Thoracic aorta (tissue), 2 donors: ENCODE results near the gene OR9A2. TPM values are rescaled to one million over a fixed set of nuclear protein-coding genes. Genes with fewer than 3 reads are reported as not detected.

Experiments used
- ATAC-seq: fragments of 150-250 bp; one replicate; pipeline ENCODE4 v1.8.0; 2017; ENCODE audit warnings: low read depth; ENCODE audit not compliant: insufficient number of reproducible peaks, low FRiP score
- DNase-seq: peaks from one replicate; pipeline ENCODE4 v3.0.0-alpha.2; 2020; ENCODE audit warnings: low spot score
- H3K27ac ChIP-seq, 2 donors: fragments of 200-600 bp; sonication (generic); 1 replicate in 1 of 2; 2 replicates in 1 of 2; pipeline ENCODE4 v1.5.1; 2016; ENCODE audit warnings: mild to moderate bottlenecking in 2 of 2, moderate library complexity in 2 of 2
- H3K27me3 ChIP-seq: fragments of 200-600 bp; sonication (generic); replicated peaks from 2 replicates; pipeline ENCODE4 v1.6.0; 2016; ENCODE audit warnings: mild to moderate bottlenecking; ENCODE audit not compliant: insufficient read depth
- H3K36me3 ChIP-seq: fragments of 200-600 bp; sonication (generic); one replicate; pipeline ENCODE4 v1.5.1; 2016
- H3K4me1 ChIP-seq, 2 donors: fragments of 200-600 bp; sonication (generic); 1 replicate in 1 of 2; 2 replicates in 1 of 2; pipeline versions ENCODE4 v1.5.1 to v1.6.0; 2016; ENCODE audit warnings: low read depth in 2 of 2, mild to moderate bottlenecking in 1 of 2; ENCODE audit not compliant: control insufficient read depth in 1 of 2
- H3K4me3 ChIP-seq: fragments of 200-600 bp; sonication (generic); 2 replicates; pipeline ENCODE4 v1.5.1; 2016; ENCODE audit warnings: mild to moderate bottlenecking
- H3K9me3 ChIP-seq: fragments of 200-600 bp; sonication (generic); 2 replicates; pipeline ENCODE4 v1.5.1; 2016
- total RNA-seq, 2 donors: library from RNA; depleted of rRNA; stranded (reverse); fragments of >200 nt; gene quantifications; one replicate each; pipeline versions ENCODE4 v1.1.0 to v1.2.3, GENCODE V29; 2016
- TF ChIP-seq, protein P1 (sequence below): fragments of 200-600 bp; sonication (generic); IDR thresholded peaks from one replicate; pipeline ENCODE4 v1.5.1; 2019; ENCODE audit warnings: antibody characterized with exemption

Gene OR9A2
- total RNA-seq, 2 donors from 2014 or later, result not detected

- ATAC-seq, result no peak
- TF ChIP-seq, protein P1, sequence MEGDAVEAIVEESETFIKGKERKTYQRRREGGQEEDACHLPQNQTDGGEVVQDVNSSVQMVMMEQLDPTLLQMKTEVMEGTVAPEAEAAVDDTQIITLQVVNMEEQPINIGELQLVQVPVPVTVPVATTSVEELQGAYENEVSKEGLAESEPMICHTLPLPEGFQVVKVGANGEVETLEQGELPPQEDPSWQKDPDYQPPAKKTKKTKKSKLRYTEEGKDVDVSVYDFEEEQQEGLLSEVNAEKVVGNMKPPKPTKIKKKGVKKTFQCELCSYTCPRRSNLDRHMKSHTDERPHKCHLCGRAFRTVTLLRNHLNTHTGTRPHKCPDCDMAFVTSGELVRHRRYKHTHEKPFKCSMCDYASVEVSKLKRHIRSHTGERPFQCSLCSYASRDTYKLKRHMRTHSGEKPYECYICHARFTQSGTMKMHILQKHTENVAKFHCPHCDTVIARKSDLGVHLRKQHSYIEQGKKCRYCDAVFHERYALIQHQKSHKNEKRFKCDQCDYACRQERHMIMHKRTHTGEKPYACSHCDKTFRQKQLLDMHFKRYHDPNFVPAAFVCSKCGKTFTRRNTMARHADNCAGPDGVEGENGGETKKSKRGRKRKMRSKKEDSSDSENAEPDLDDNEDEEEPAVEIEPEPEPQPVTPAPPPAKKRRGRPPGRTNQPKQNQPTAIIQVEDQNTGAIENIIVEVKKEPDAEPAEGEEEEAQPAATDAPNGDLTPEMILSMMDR, result no peak
- Histone ChIP-seq H3K9me3 (no peaks in the 10 kb centered on the region), H3K36me3 (no peaks in the 10 kb centered on the region), H3K4me3 (no peak overlapping the region), H3K4me1 (no peaks in the 10 kb centered on the region), H3K27ac (no peak overlapping the region), H3K27me3 (no peaks in the 10 kb centered on the region)
- no peak for DNase-seq
These were observed 24.8 kb downstream of the OR9A2 start for GRCh38 chr7:143002106-143002505.

DNA sequence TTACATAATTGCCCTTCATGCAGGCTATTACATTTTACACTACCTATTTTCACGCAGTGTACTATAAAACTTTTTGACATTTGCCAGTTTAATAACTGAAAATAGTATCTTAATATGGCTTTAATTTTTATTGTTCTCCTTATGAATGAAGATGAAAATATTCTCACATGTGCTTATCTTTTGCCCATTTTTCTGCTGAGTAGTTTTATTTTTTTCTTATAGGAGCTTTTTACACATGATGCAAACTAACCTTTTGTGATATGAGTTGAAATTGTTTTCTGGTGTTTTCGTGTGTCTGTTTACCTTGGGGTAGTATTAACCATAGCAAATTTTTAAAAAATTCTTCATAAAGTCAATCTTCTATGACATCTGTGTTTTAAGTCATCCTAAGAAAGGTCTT, 26.3 kb downstream of the OR9A2 start:
- TF ChIP-seq, protein P1, result no peak
- H3K4me3 ChIP-seq, result no peak overlapping the region
- no peaks in the 10 kb centered on the region for H3K9me3 ChIP-seq
- H3K27me3 ChIP-seq, result no peaks in the 10 kb centered on the region
- H3K36me3 ChIP-seq, result no peaks in the 10 kb centered on the region
- no peak overlapping the region for H3K27ac ChIP-seq
- no peak for ATAC-seq
- no peaks in the 10 kb centered on the region for H3K4me1 ChIP-seq
- DNase-seq, result no peak

DNA sequence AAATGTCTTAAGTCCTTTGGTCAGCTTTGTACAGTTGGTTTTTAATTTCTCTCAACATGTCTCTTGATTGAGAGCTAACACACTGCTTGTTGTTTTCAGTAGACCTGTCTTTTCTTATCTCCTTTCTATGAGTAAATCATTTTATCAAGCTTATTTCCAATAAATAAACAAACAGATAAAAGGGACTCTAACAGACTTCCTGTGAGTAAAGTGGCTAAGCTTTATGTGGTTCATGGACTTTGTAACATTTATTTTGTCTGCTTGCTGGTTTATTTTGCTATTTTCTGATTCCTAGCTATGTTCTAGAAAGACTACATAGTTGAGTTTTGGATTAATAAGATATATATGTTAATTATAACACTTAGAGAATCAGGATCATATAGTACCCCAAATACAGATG, 27.1 kb downstream of the OR9A2 start:
- H3K9me3 ChIP-seq, result no peaks in the 10 kb centered on the region
- H3K4me3 ChIP-seq, result no peak overlapping the region
- H3K27me3 ChIP-seq, result no peaks in the 10 kb centered on the region
- ATAC-seq (no peak), DNase-seq (no peak)
- H3K4me1 ChIP-seq, result no peaks in the 10 kb centered on the region
- TF ChIP-seq, protein P1, result no peak
- H3K27ac ChIP-seq, result no peak overlapping the region
- no peaks in the 10 kb centered on the region for H3K36me3 ChIP-seq

- Histone ChIP-seq H3K27ac (no peak overlapping the region), H3K36me3 (no peaks in the 10 kb centered on the region), H3K9me3 (no peaks in the 10 kb centered on the region), H3K4me1 (no peaks in the 10 kb centered on the region), H3K4me3 (no peak overlapping the region), H3K27me3 (no peaks in the 10 kb centered on the region)
- TF ChIP-seq, protein P1, result no peak
- no peak for ATAC-seq
- no peak for DNase-seq
These were observed 28.0 kb downstream of the OR9A2 start for GRCh38 chr7:142998966-142999365.

DNA sequence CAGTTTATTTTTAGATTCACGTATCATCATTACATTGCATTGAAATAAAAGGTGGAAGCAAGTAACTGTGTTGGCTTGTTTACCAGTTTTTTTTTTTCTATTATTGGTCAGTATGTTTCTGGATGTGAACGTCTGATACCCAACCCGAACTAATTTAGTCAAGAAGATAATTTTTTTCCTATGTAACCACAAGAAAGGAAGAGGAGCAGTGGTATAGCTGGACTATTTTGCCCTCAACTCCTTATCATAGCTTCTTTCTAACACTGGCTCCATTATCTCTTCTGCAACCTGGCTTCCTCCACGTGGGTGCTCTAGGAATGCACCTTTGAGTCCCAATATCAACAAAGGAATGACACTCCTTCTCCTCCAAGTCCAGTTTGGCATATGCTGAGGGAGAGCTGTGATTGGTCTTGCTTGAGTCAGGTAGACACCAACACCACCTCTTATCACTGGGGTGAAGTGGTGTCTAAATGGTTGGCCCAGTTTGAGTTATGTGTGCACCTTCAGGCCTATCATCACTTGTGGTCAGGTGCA, 29.4 kb downstream of the OR9A2 start:
- H3K9me3 ChIP-seq, result no peaks in the 10 kb centered on the region
- no peak overlapping the region for H3K4me3 ChIP-seq
- ATAC-seq, result no peak
- H3K4me1 ChIP-seq, result no peaks in the 10 kb centered on the region
- H3K36me3 ChIP-seq, result no peaks in the 10 kb centered on the region
- DNase-seq, result no peak
- TF ChIP-seq, protein P1, result no peak
- H3K27ac ChIP-seq, result no peak overlapping the region
- no peaks in the 10 kb centered on the region for H3K27me3 ChIP-seq
